ENCODE data around the gene ABCF3. TPM values are rescaled to one million over a fixed set of nuclear protein-coding genes. Genes with fewer than 3 reads are reported as not detected.

The ABCF3 gene
- total and polyA plus RNA-seq, 10 donors: 35.3 to 90.7 (median 68.5) TPM

GRCh38 chr3:184240384-184241140, 54.6 kb downstream of the ABCF3 start:
- DNase-seq: peak; percentile 54
- 71 to 81% (median 77%) methylated on average over 2 to 4 of the region's 4 CpGs for WGBS, 5 donors
- Histone ChIP-seq H3K9me3 (no peaks in the 10 kb centered on the region), H3K27me3 (replicated peaks in 1 of 7) (peaks cover 0 to 12% (median 0%) of the 10 kb centered on the region in 7 donors), H3K27ac (no peak overlapping the region), H3K36me3 (peaks cover 0 to 45% (median 35%) of the 10 kb centered on the region in 6 donors), H3K4me3 (no peak overlapping the region), H3K4me1 (peaks cover 0 to 13% (median 8%) of the 10 kb centered on the region in 6 donors)
- TF ChIP-seq POLR2A (IDR thresholded peaks at IDR 0.05): no peak
- no peak for TF ChIP-seq CTCF (IDR thresholded peaks at IDR 0.05 in 8 of 11, conservative IDR thresholded peaks at IDR 0.05 in 3 of 11)
- TF ChIP-seq POLR2AphosphoS5 (IDR thresholded peaks at IDR 0.05): no peak
- intact Hi-C loops (cut with DNase I; ENCODE audit: low total_unique reads): loop anchor here (10.0 kb wide), 1 partner anchor 86 kb away; the partner anchor contains the start of gene DVL3

- Histone ChIP-seq H3K4me3 (peak overlapping the region in 1 of 8 donors; percentile 17), H3K4me1 (peaks cover 0 to 14% (median 8%) of the 10 kb centered on the region in 6 donors), H3K27me3 (replicated peaks in 1 of 7) (peaks cover 0 to 10% (median 0%) of the 10 kb centered on the region in 7 donors), H3K36me3 (peaks cover 0 to 50% (median 37%) of the 10 kb centered on the region in 6 donors), H3K27ac (no peak overlapping the region), H3K9me3 (no peaks in the 10 kb centered on the region)
- peak; percentile 73 for DNase-seq
- 51 to 83% (median 66%) methylated on average over 11 to 17 of the region's 17 CpGs for WGBS, 5 donors
- TF ChIP-seq CTCF (IDR thresholded peaks at IDR 0.05 in 8 of 11, conservative IDR thresholded peaks at IDR 0.05 in 3 of 11) (no peak), POLR2AphosphoS5 (IDR thresholded peaks at IDR 0.05) (no peak), POLR2A (IDR thresholded peaks at IDR 0.05) (no peak)
- intact Hi-C loops (cut with DNase I; ENCODE audit: low total_unique reads): loop anchor here (10.0 kb wide), 1 partner anchor 86 kb away; the partner anchor contains the start of gene DVL3
These were observed 55.1 kb downstream of the ABCF3 start for GRCh38 chr3:184241141-184241446.

GRCh38 chr3:184241447-184242296, 55.7 kb downstream of the ABCF3 start:
- WGBS, 5 donors: 40 to 61% (median 56%) methylated on average over 26 to 46 of the region's 46 CpGs
- H3K27ac ChIP-seq: no peak overlapping the region
- peak overlapping the region in 1 of 8 donors; percentile 17 for H3K4me3 ChIP-seq

More at GRCh38 chr3:184241447-184242296, 55.7 kb downstream of the ABCF3 start:
- intact Hi-C loops (cut with DNase I; ENCODE audit: low total_unique reads): loop anchor here (10.0 kb wide), 1 partner anchor 87 kb away; the partner anchor contains the start of gene DVL3
- H3K36me3 ChIP-seq: peaks cover 0 to 51% (median 37%) of the 10 kb centered on the region in 6 donors
- H3K9me3 ChIP-seq: no peaks in the 10 kb centered on the region
- DNase-seq: peak; percentile 80
- peaks cover 0 to 5% (median 0%) of the 10 kb centered on the region in 7 donors for H3K27me3 ChIP-seq (replicated peaks in 1 of 7)
- TF ChIP-seq POLR2AphosphoS5 (IDR thresholded peaks at IDR 0.05): peak; percentile 33 to 78 (median 72)
- no peak for TF ChIP-seq POLR2A (IDR thresholded peaks at IDR 0.05)
- peak in 9 of 11 experiments; percentile 22 to 68 (median 52) for TF ChIP-seq CTCF (IDR thresholded peaks at IDR 0.05 in 8 of 11, conservative IDR thresholded peaks at IDR 0.05 in 3 of 11)
- H3K4me1 ChIP-seq: peaks cover 0 to 19% (median 8%) of the 10 kb centered on the region in 6 donors
